Activated T-helper 2 cell treated with anti-CD3 and anti-CD28 coated beads, Interferon-gamma antibody, Interleukin-2, Interleukin-4, amounts not matched to agents 10 μg/mL and 5 μg/mL and 100 μg/mL, durations not matched to agents 14 hours and 24 hours and 36 hours (primary cell): ENCODE measurements around the gene MOV10L1. TPM values are rescaled to one million over a fixed set of nuclear protein-coding genes. Genes with fewer than 3 reads are reported as not detected.

Source experiments
- DNase-seq: peaks from one replicate; pipeline ENCODE4 v3.0.0; 2021; ENCODE audit warnings: low spot score
- H3K27ac Mint-ChIP-seq: one replicate; pipeline ENCODE4 v1.8.0; 2021; ENCODE audit warnings: mixed read lengths
- H3K27me3 Mint-ChIP-seq: one replicate; pipeline ENCODE4 v1.8.0; 2021; ENCODE audit warnings: low read depth, mixed read lengths
- H3K36me3 Mint-ChIP-seq: one replicate; pipeline ENCODE4 v1.8.0; 2021; ENCODE audit warnings: low read depth, mixed read lengths
- H3K4me1 Mint-ChIP-seq: one replicate; pipeline ENCODE4 v1.8.0; 2021; ENCODE audit warnings: low read depth, mixed read lengths
- H3K4me3 Mint-ChIP-seq: one replicate; pipeline ENCODE4 v1.8.0; 2021; ENCODE audit warnings: low read depth, mild to moderate bottlenecking, moderate library complexity, mixed read lengths
- H3K9me3 Mint-ChIP-seq: one replicate; pipeline ENCODE4 v1.8.0; 2021; ENCODE audit warnings: mixed read lengths
- intact Hi-C: fragments of 100-400 bp; cut with micrococcal nuclease; formaldehyde crosslinking; loops from one replicate; pipeline ENCODE4 v1.15.1; 2023
- total RNA-seq: library from RNA; stranded (reverse); gene quantifications from 2 replicates; pipeline ENCODE4 v1.2.3, GENCODE V29; 2022

Gene MOV10L1
- total RNA-seq, 1 donor from 2014 or later: 0.07 TPM

- Mint-ChIP-seq H3K27ac (no peak overlapping the region), H3K36me3 (no peaks in the 10 kb centered on the region), H3K4me1 (no peaks in the 10 kb centered on the region), H3K4me3 (no peak overlapping the region), H3K27me3 (peaks cover 2% of the 10 kb centered on the region), H3K9me3 (peaks cover 11% of the 10 kb centered on the region)
- intact Hi-C loops: no loop called here
- DNase-seq: no peak
These were observed 37.9 kb upstream of the MOV10L1 start for GRCh38 chr22:50051930-50052329.

GRCh38 chr22:50053861-50054260 lies 35.9 kb upstream of the MOV10L1 start:
- Mint-ChIP-seq H3K9me3 (peaks cover 11% of the 10 kb centered on the region), H3K27ac (no peak overlapping the region), H3K27me3 (peaks cover 6% of the 10 kb centered on the region), H3K4me3 (no peak overlapping the region), H3K4me1 (no peaks in the 10 kb centered on the region), H3K36me3 (no peaks in the 10 kb centered on the region)
- no peak for DNase-seq
- intact Hi-C loops: no loop called here

- H3K27ac Mint-ChIP-seq: no peak overlapping the region
- no peaks in the 10 kb centered on the region for H3K36me3 Mint-ChIP-seq
- H3K9me3 Mint-ChIP-seq: peaks cover 11% of the 10 kb centered on the region
- intact Hi-C loops: no loop called here
- no peak for DNase-seq
- no peak overlapping the region for H3K4me3 Mint-ChIP-seq
- H3K27me3 Mint-ChIP-seq: peaks cover 16% of the 10 kb centered on the region
- no peaks in the 10 kb centered on the region for H3K4me1 Mint-ChIP-seq
These were observed 33.4 kb upstream of the MOV10L1 start for GRCh38 chr22:50056214-50056972.

DNA sequence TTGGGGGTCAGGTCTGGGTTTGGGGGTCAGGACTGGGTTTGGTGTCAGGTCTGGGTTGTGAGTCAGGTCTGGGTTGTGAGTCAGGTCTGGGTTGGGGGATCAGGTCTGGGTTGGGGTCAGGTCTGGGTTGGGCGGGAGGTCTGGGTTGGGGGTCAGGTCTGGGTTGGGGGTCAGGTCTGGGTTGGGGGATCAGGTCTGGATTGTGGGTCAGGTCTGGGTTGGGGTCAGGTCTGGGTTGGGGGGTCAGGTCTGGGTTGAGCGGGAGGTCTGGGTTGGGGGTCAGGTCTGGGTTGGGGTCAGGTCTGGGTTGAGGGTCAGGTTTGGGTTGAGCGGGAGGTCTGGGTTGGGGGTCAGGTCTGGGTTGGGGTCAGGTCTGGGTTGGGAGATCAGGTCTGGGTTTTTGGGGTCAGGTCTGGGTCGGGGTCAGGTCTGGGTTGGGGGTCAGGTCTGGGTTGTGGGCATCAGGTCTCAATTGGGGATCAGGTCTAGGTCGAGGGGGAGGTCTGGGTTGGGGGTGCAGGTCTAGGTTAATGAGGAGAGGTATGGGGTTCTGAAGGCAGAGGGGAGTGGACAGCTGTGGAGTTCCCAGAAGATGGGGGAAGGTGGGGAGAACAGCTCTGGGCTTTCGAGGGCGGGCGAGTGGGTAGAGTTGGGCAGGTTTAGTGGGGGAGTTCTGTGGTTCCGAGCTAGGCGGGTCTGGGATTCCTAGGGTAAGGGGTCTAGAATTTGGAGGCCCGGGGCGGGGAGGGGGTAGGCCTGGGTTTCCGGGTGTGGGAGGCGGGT lies 32.3 kb upstream of the MOV10L1 start:
- Mint-ChIP-seq H3K27me3 (peaks cover 16% of the 10 kb centered on the region), H3K4me3 (no peak overlapping the region), H3K4me1 (no peaks in the 10 kb centered on the region), H3K27ac (no peak overlapping the region), H3K9me3 (peaks cover 6% of the 10 kb centered on the region), H3K36me3 (no peaks in the 10 kb centered on the region)
- no peak for DNase-seq
- intact Hi-C loops: no loop called here

DNA sequence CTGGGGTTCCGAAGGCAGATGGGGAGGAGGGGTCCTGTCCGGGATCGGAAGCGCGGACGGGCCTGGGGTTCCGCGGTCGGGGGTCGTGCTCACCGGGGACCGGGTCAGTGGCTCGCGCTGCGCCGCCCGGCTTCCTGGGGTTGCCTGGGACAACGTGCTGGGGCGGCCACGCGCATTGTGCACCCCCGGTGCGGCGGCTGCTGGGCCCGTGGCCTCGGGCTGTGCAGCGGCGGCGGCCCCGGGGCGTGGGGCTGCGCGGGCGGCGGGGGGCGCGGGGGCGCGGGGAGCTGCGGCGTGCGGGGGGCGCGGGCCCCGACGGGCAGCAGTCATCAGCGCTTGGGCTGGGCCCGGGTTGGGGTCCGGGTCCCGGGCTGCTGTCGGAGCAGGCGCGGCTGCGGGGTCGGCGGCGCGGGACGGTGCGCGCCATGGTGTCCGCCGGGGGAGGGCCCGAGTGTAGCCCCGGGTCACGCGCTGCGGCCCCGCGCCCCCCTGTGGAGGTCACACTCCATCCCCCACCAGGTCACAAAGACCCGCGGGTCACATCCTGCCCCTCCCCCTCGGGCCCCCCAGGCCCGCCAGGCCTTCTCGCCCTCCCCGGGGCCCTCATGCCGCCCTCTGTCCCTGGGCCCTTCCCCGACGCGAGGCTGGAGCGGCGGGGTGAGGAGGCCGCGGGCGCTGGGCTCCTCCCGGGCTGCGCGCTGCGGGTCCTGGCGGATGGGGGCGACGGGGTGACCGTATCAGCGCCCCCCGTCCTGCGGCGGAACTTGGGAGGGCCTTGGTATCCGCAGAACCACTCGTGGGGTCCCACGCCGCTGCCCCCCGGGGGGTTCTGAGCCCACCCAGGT lies 31.5 kb upstream of the MOV10L1 start, which contains the start of gene TTLL8:
TTLL8 (minus strand) TSS at position 238 of the 845 bp plus-strand sequence.
- Mint-ChIP-seq H3K9me3 (peaks cover 5% of the 10 kb centered on the region), H3K4me1 (no peaks in the 10 kb centered on the region), H3K36me3 (no peaks in the 10 kb centered on the region), H3K4me3 (no peak within 1 kb of the TSS), H3K27me3 (peaks cover 16% of the 10 kb centered on the region), H3K27ac (no peak within 1 kb of the TSS)
- DNase-seq: no peak
- intact Hi-C loops: no loop called here

- Mint-ChIP-seq H3K4me3 (no peak overlapping the region), H3K27ac (no peak overlapping the region), H3K27me3 (peaks cover 16% of the 10 kb centered on the region), H3K4me1 (no peaks in the 10 kb centered on the region), H3K36me3 (no peaks in the 10 kb centered on the region), H3K9me3 (no peaks in the 10 kb centered on the region)
- intact Hi-C loops: no loop called here
- no peak for DNase-seq
These were observed 30.6 kb upstream of the MOV10L1 start for GRCh38 chr22:50058906-50059880.

DNA sequence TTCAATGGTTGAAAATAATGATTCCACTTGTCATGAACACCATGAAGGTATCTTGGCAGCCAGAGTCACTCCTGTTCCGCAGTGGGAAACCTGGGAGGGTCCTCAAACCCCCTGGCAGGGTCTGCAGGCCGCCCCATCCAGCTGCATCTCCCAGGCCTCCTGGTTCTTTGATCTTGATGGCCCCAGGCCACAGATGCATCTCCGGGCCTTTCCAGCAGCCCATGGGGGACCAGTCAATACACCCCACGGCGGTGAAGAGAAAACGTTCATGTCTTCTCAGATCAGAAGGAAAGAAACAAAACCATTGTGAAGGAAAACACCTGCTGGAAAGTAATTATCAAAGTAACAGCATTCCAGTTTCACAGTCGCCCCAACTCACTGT lies 29.9 kb upstream of the MOV10L1 start:
- Mint-ChIP-seq H3K27me3 (peaks cover 16% of the 10 kb centered on the region), H3K27ac (no peak overlapping the region), H3K36me3 (no peaks in the 10 kb centered on the region), H3K4me1 (no peaks in the 10 kb centered on the region), H3K9me3 (no peaks in the 10 kb centered on the region), H3K4me3 (no peak overlapping the region)
- intact Hi-C loops: no loop called here
- no peak for DNase-seq

DNA sequence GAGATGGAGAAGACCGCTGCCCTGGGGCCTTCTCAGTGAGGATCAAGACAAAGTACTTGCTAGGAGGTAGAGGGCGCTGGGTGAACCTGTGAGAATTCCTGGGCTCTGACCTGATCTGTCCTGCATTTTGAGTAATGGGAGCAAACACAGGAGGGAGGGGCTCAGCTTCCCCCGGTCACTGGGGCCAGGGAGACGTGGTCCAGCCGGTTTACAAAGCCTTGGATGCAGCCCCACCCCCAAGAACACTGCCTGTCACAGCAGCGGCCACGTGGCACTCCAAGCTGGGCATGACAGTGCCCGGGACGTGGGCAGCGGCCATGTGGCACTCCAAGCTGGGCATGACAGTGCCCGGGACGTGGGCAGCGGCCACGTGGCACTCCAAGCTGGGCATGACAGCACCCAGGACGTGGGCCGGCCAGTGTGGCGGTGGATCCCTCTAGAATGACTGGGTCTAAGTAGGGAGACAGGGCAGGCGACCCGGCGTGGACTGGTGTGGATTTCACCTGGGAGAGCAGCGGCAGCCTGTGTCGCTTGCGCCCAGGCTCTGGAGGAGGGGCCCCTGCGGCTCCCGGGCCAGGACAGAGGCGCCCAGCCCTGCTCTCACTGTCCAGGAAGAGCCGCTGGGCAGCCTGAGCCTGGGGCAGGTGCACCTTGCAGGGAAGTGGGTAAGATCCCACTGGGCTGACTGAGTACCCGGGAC lies 29.2 kb upstream of the MOV10L1 start:
- Mint-ChIP-seq H3K27me3 (peaks cover 14% of the 10 kb centered on the region), H3K27ac (no peak overlapping the region), H3K36me3 (no peaks in the 10 kb centered on the region), H3K4me3 (no peak overlapping the region), H3K9me3 (no peaks in the 10 kb centered on the region), H3K4me1 (no peaks in the 10 kb centered on the region)
- intact Hi-C loops: no loop called here
- no peak for DNase-seq

- Mint-ChIP-seq H3K9me3 (no peaks in the 10 kb centered on the region), H3K27ac (no peak overlapping the region), H3K4me1 (no peaks in the 10 kb centered on the region), H3K4me3 (no peak overlapping the region), H3K36me3 (no peaks in the 10 kb centered on the region), H3K27me3 (peaks cover 14% of the 10 kb centered on the region)
- intact Hi-C loops: no loop called here
- no peak for DNase-seq
These were observed 28.5 kb upstream of the MOV10L1 start for GRCh38 chr22:50061141-50061823.

- Mint-ChIP-seq H3K27ac (no peak overlapping the region), H3K27me3 (peaks cover 14% of the 10 kb centered on the region), H3K4me3 (no peak overlapping the region), H3K36me3 (no peaks in the 10 kb centered on the region), H3K9me3 (no peaks in the 10 kb centered on the region), H3K4me1 (no peaks in the 10 kb centered on the region)
- intact Hi-C loops: no loop called here
- no peak for DNase-seq
These were observed 27.9 kb upstream of the MOV10L1 start for GRCh38 chr22:50061824-50062355.

GRCh38 chr22:50062509-50063135 lies 27.2 kb upstream of the MOV10L1 start:
- Mint-ChIP-seq H3K4me1 (no peaks in the 10 kb centered on the region), H3K4me3 (no peak overlapping the region), H3K36me3 (no peaks in the 10 kb centered on the region), H3K27me3 (peaks cover 13% of the 10 kb centered on the region), H3K9me3 (no peaks in the 10 kb centered on the region), H3K27ac (no peak overlapping the region)
- intact Hi-C loops: no loop called here
- no peak for DNase-seq
